Osteoblast (primary cell): Measurements from ENCODE around the gene ABCA13. TPM values are rescaled to one million over a fixed set of nuclear protein-coding genes. Genes with fewer than 3 reads are reported as not detected.

Experiments
- DNase-seq: peaks from one replicate; pipeline ENCODE4 v3.0.0; 2011; ENCODE audit warnings: low spot score, mixed read lengths; ENCODE audit not compliant: insufficient read length; ENCODE audit errors: missing footprints
- H2AFZ ChIP-seq: 2 replicates; pipeline ENCODE4 v1.6.0; 2011; ENCODE audit warnings: mild to moderate bottlenecking, low read length
- H3K27ac ChIP-seq: 2 replicates; pipeline ENCODE4 v1.5.1; 2011; ENCODE audit warnings: mild to moderate bottlenecking, low read depth, low read length, moderate library complexity
- H3K27me3 ChIP-seq: 2 replicates; pipeline ENCODE4 v1.6.0; 2012; ENCODE audit warnings: mild to moderate bottlenecking, control low read depth, inconsistent platforms, low read length, moderate library complexity; ENCODE audit not compliant: insufficient read depth
- H3K36me3 ChIP-seq: 2 replicates; pipeline ENCODE4 v1.5.1; 2011; ENCODE audit warnings: mild to moderate bottlenecking, low read length, control low read depth, moderate library complexity; ENCODE audit not compliant: insufficient read depth
- H3K4me1 ChIP-seq: 2 replicates; pipeline ENCODE4 v1.5.1; 2011; ENCODE audit warnings: mild to moderate bottlenecking, low read length, control low read depth, moderate library complexity; ENCODE audit not compliant: insufficient read depth
- H3K4me2 ChIP-seq: 2 replicates; pipeline ENCODE4 v1.6.0; 2011; ENCODE audit warnings: mild to moderate bottlenecking, low read length; ENCODE audit not compliant: insufficient read depth
- H3K4me3 ChIP-seq: fragments of 200-600 bp; sonication (generic); 3 replicates; pipeline ENCODE4 v1.5.1; 2012; ENCODE audit warnings: mild to moderate bottlenecking, low read length, inconsistent platforms; ENCODE audit not compliant: insufficient read depth
- H3K79me2 ChIP-seq: 2 replicates; pipeline ENCODE4 v1.6.0; 2012; ENCODE audit warnings: mild to moderate bottlenecking, low read length, control low read depth, inconsistent platforms; ENCODE audit not compliant: insufficient read depth
- H3K9me3 ChIP-seq: 2 replicates; pipeline ENCODE4 v1.5.1; 2011; ENCODE audit warnings: low read depth, low read length, control low read depth
- H4K20me1 ChIP-seq: 2 replicates; pipeline ENCODE4 v1.6.0; 2012; ENCODE audit warnings: mild to moderate bottlenecking, low read length, control low read depth; ENCODE audit not compliant: insufficient read depth
- total RNA-seq: library from RNA; depleted of rRNA; stranded (reverse); fragments of >200 nt; gene quantifications from 2 replicates; pipeline ENCODE4 v1.2.3, GENCODE V29; 2012
- TF ChIP-seq, protein P1 (sequence below): IDR thresholded peaks from 2 replicates; pipeline ENCODE4 v1.5.1; 2011; ENCODE audit warnings: mild to moderate bottlenecking, low read depth, low read length, moderate library complexity; ENCODE audit errors: extremely low read depth

The ABCA13 gene
- total RNA-seq, 1 donor: 3.6 TPM

DNA sequence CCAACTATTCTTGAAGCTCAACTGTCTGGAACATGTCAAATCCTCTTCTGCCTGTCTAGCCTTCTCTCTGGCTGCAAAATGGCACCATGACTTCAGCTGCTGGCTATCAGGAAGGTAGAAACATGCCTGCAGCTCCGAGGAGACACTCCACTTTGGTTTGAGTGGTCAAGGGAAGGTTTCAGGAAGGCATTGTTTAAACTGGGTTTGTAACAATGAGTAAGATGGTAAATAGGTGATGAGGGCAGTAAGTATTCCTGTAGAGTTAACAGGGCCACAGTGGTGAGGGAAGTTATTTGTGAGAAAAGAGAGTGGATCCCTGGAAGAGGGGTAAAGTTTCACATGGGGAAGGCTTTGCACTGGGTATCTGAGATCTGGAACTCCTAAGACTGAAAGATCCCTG lies 231.5 kb downstream of the ABCA13 start:
- Histone ChIP-seq H3K9me3 (no peaks in the 10 kb centered on the region), H3K4me2 (no peak overlapping the region), H3K36me3 (no peaks in the 10 kb centered on the region), H4K20me1 (no peaks in the 10 kb centered on the region), H3K79me2 (no peaks in the 10 kb centered on the region), H3K27me3 (no peaks in the 10 kb centered on the region), H3K27ac (no peak overlapping the region), H3K4me3 (no peak overlapping the region), H2AFZ (no peak overlapping the region), H3K4me1 (no peaks in the 10 kb centered on the region)
- no peak for DNase-seq
- TF ChIP-seq, protein P1, sequence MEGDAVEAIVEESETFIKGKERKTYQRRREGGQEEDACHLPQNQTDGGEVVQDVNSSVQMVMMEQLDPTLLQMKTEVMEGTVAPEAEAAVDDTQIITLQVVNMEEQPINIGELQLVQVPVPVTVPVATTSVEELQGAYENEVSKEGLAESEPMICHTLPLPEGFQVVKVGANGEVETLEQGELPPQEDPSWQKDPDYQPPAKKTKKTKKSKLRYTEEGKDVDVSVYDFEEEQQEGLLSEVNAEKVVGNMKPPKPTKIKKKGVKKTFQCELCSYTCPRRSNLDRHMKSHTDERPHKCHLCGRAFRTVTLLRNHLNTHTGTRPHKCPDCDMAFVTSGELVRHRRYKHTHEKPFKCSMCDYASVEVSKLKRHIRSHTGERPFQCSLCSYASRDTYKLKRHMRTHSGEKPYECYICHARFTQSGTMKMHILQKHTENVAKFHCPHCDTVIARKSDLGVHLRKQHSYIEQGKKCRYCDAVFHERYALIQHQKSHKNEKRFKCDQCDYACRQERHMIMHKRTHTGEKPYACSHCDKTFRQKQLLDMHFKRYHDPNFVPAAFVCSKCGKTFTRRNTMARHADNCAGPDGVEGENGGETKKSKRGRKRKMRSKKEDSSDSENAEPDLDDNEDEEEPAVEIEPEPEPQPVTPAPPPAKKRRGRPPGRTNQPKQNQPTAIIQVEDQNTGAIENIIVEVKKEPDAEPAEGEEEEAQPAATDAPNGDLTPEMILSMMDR: no peak

DNA sequence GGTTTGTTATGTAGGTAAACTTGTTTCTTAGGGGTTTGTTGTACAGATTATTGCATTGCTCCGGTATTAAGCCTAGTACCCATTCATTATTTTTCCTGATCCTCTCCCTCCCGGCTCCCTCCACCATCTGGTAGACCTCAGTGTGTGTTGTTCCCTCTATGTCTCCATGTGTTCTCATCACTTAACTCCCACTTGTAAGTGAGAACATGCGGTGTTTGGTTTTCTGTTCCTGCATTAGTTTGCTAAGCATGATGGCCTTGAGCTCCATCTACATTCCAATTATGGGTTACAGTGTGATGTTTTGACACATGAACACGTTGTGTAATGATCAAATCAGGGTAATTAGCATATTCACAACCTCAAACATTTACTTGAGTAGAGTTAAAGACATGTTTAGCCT lies 237.5 kb downstream of the ABCA13 start:
- H4K20me1 ChIP-seq: no peaks in the 10 kb centered on the region
- H3K4me3 ChIP-seq: no peak overlapping the region
- TF ChIP-seq, protein P1: no peak
- no peak for DNase-seq
- H2AFZ ChIP-seq: no peak overlapping the region
- H3K79me2 ChIP-seq: no peaks in the 10 kb centered on the region
- H3K4me1 ChIP-seq: no peaks in the 10 kb centered on the region
- no peaks in the 10 kb centered on the region for H3K27me3 ChIP-seq
- H3K36me3 ChIP-seq: no peaks in the 10 kb centered on the region
- no peaks in the 10 kb centered on the region for H3K9me3 ChIP-seq
- no peak overlapping the region for H3K4me2 ChIP-seq
- no peak overlapping the region for H3K27ac ChIP-seq

DNA sequence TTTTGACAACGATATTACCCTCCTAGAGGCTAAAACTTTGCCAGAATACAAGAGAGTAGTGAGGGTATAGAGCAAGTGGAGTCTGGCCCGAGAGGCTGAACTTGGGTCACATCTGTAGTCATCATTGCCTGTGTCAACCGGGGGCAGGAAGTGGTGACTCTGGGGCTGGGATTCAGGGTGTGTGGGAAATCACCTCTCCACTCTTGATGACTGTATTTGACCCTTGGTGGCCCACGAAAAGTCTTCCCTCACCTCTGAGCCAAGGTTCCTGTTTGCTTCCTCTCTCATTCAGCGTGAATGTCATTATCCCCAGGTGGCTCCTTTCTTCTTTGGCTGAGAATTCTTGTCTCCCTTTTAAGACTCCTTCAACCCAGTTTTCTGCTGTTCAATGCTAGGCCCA lies 240.4 kb downstream of the ABCA13 start:
- Histone ChIP-seq H3K27ac (no peak overlapping the region), H4K20me1 (no peaks in the 10 kb centered on the region), H3K4me3 (no peak overlapping the region), H3K27me3 (no peaks in the 10 kb centered on the region), H2AFZ (no peak overlapping the region), H3K4me1 (no peaks in the 10 kb centered on the region), H3K4me2 (no peak overlapping the region), H3K9me3 (no peaks in the 10 kb centered on the region), H3K79me2 (no peaks in the 10 kb centered on the region), H3K36me3 (no peaks in the 10 kb centered on the region)
- TF ChIP-seq, protein P1: no peak
- DNase-seq: no peak

DNA sequence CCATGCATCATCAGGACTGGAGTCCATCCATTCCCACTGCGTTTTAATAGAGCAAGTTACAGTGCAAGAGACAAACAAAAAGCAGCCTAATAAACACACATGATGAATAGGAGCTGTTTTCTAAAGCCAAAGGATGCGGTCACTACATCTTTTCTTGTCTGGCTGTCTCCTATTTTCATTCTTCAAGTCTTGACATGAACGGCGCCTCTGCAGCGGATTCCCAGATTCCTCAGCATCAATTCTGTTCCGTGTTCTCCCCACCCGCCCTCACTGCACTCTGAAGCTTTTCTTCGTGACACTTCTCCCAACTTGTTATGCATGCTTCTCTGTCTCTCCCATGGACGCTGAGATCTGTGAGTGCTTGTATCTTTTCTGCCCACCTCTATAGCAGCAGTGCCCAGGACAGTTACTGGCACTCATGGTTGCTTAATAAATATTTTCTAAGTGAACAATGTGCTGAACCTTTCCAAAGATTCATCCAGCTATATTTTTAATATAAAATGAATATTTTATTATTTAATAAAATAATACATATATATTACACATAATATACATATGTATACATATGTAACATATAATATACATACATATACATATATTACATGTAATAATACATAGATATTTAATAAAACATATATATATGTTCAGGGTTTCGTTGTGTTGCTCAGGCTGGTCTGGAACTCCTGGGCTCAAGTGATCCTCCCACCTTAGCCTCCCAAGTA lies 242.9 kb downstream of the ABCA13 start:
- TF ChIP-seq, protein P1: no peak
- Histone ChIP-seq H2AFZ (no peak overlapping the region), H3K4me1 (no peaks in the 10 kb centered on the region)

More for the DNA sequence above, 242.9 kb downstream of the ABCA13 start:
- Histone ChIP-seq H3K9me3 (no peaks in the 10 kb centered on the region), H3K27ac (no peak overlapping the region), H3K79me2 (no peaks in the 10 kb centered on the region), H3K4me3 (no peak overlapping the region), H3K27me3 (no peaks in the 10 kb centered on the region), H3K4me2 (no peak overlapping the region), H3K36me3 (no peaks in the 10 kb centered on the region), H4K20me1 (no peaks in the 10 kb centered on the region)
- DNase-seq: no peak
